Naive thymus-derived CD4-positive, alpha-beta T cell (primary cell): Measurements from ENCODE around the gene STIL. TPM values are rescaled to one million over a fixed set of nuclear protein-coding genes. Genes with fewer than 3 reads are reported as not detected.

Experiments
- ATAC-seq: fragments of 150-1000 bp; cut with Tn5 transposase; 2 replicates; pipeline ENCODE4 v1.10.0; 2021; ENCODE audit warnings: mild to moderate bottlenecking, moderate library complexity
- CTCF ChIA-PET: fragments of 350-600 bp; sonication (Branson Sonifier 250); formaldehyde crosslinking; loops from one replicate; lab custom pipeline; 2021; ENCODE audit warnings: antibody characterized with exemption; lab: Charles Lee
- POLR2A ChIA-PET: fragments of 350-600 bp; sonication (Branson Sonifier 250); formaldehyde crosslinking; loops from one replicate; lab custom pipeline; 2021; ENCODE audit warnings: antibody characterized with exemption, inconsistent platforms; lab: Charles Lee
- DNase-seq, 9 donors: peaks; one replicate each; pipeline versions ENCODE4 v3.0.0 to v3.0.0-alpha.2; 2020 to 2022; ENCODE audit warnings: mixed read lengths in 1 of 9
- H3K27ac ChIP-seq: one replicate; pipeline ENCODE4 v1.7.0; 2013; ENCODE audit warnings: mild to moderate bottlenecking, low read depth, low read length, moderate library complexity
- H3K27me3 ChIP-seq, 2 donors: one replicate each; pipeline ENCODE4 v1.7.0; 2013; ENCODE audit warnings: low read length in 2 of 2, mild to moderate bottlenecking in 2 of 2, moderate library complexity in 2 of 2; ENCODE audit not compliant: control insufficient read depth in 2 of 2, insufficient read depth in 2 of 2
- H3K36me3 ChIP-seq, 3 experiments: 1 replicate in 2 of 3; 2 replicates in 1 of 3; pipeline ENCODE4 v1.7.0; 2013; ENCODE audit warnings: low read length in 3 of 3, mild to moderate bottlenecking in 3 of 3, moderate library complexity in 1 of 3; ENCODE audit not compliant: insufficient read depth in 3 of 3, control insufficient read depth in 2 of 3
- H3K4me1 ChIP-seq, 2 donors: one replicate each; pipeline ENCODE4 v1.7.0; 2013; ENCODE audit warnings: low read length in 2 of 2, mild to moderate bottlenecking in 2 of 2, moderate library complexity in 1 of 2; ENCODE audit not compliant: control insufficient read depth in 2 of 2, insufficient read depth in 2 of 2
- H3K4me3 ChIP-seq: 2 replicates; pipeline ENCODE4 v1.7.0; 2013; ENCODE audit warnings: mild to moderate bottlenecking, low read length
- H3K9me3 ChIP-seq, 3 experiments: 1 replicate in 2 of 3; 2 replicates in 1 of 3; pipeline ENCODE4 v1.7.0; 2013; ENCODE audit warnings: low read length in 3 of 3; ENCODE audit not compliant: control insufficient read depth in 2 of 3
- H3K27ac Mint-ChIP-seq, 9 donors: one replicate each; pipeline ENCODE4 v1.8.0; 2020 to 2022; ENCODE audit warnings: mixed read lengths in 9 of 9, mild to moderate bottlenecking in 8 of 9, moderate library complexity in 5 of 9, inconsistent platforms in 2 of 9
- H3K27me3 Mint-ChIP-seq, 5 donors: one replicate each; pipeline ENCODE4 v1.8.0; 2021 to 2022; ENCODE audit warnings: mixed read lengths in 5 of 5, mild to moderate bottlenecking in 1 of 5
- H3K36me3 Mint-ChIP-seq, 5 donors: one replicate each; pipeline ENCODE4 v1.8.0; 2020 to 2022; ENCODE audit warnings: mixed read lengths in 5 of 5, mild to moderate bottlenecking in 3 of 5, inconsistent platforms in 1 of 5
- H3K4me1 Mint-ChIP-seq, 7 donors: one replicate each; pipeline ENCODE4 v1.8.0; 2020 to 2022; ENCODE audit warnings: mixed read lengths in 7 of 7, mild to moderate bottlenecking in 3 of 7, inconsistent platforms in 1 of 7
- H3K4me3 Mint-ChIP-seq, 10 donors: one replicate each; pipeline ENCODE4 v1.8.0; 2020 to 2022; ENCODE audit warnings: mild to moderate bottlenecking in 10 of 10, mixed read lengths in 10 of 10, moderate library complexity in 6 of 10, inconsistent platforms in 2 of 10
- H3K9me3 Mint-ChIP-seq, 11 donors: one replicate each; pipeline ENCODE4 v1.8.0; 2020 to 2022; ENCODE audit warnings: mixed read lengths in 11 of 11, mild to moderate bottlenecking in 4 of 11, inconsistent platforms in 1 of 11, moderate library complexity in 1 of 11
- intact Hi-C, 2 donors: fragments of 100-400 bp; cut with micrococcal nuclease; formaldehyde crosslinking; loops; one replicate each; pipeline ENCODE4 v1.15.1; 2023
- polyA plus RNA-seq, 2 donors: library from polyadenylated mRNA; unstranded; fragments of 300-500 nt; fragmentation: Illumina TruSeq; gene quantifications; one replicate each; pipeline ENCODE4 v1.2.3, GENCODE V29; 2021
- total RNA-seq, 6 experiments: library from RNA in 5 of 6; stranded (reverse) in 5 of 6; gene quantifications; 1 replicate in 5 of 6; 2 replicates in 1 of 6; pipeline ENCODE4 v1.2.3 and lab custom pipeline; 2021 to 2026

STIL gene
- total and polyA plus RNA-seq, 7 experiments from 2014 or later = 0.47 to 28.5 (median 1.4) TPM

DNA sequence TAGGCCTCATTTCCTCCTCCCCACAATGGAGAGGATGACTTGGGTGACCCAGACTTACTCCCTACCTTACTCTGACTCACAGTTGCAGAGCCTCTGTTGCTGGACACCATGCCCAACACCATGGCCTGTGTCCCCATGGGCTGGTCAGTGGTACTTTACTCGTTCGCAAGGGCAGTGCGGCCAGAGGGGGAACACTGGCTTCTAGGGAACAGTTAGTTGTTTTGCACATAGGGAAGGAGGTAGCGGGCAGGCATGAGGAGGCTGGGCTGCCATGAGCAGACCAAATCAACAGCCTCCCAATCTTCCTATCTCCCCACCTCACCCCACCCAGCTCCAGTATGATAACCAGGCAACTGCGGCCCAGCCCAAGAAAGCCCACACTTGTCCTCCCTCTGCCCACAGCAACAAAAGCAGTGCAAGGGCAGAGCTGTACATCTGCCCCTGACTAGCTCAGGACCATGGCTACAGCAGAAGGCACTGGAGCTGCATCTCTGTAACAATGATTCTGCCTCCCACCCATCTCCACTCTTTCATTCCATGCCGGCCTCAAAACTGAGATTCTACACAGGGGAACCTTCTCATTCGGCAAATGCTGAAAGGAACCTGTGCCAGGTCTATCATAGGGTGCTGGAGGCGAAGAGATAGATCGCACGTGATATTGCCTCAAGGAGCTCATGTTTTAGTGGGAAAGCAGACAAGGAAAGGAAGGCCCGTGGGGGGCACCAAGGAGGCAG lies 100.5 kb downstream of the STIL start:
- no peak overlapping the region for H3K4me3 ChIP-seq
- no peaks in the 10 kb centered on the region for H3K36me3 ChIP-seq
- Mint-ChIP-seq H3K9me3 (no peaks in the 10 kb centered on the region), H3K36me3 (no peaks in the 10 kb centered on the region), H3K4me3 (no peak overlapping the region), H3K27ac (no peak overlapping the region), H3K27me3 (peaks cover 0 to 17% (median 6%) of the 10 kb centered on the region in 5 donors), H3K4me1 (peaks cover 0 to 12% (median 0%) of the 10 kb centered on the region in 7 donors)
- CTCF ChIA-PET = no interaction called here
- no peak for DNase-seq
- ATAC-seq = no peak
- intact Hi-C loops = no loop called here
- H3K27ac ChIP-seq = no peak overlapping the region
- POLR2A ChIA-PET = no interaction called here
- H3K9me3 ChIP-seq = no peaks in the 10 kb centered on the region
- H3K27me3 ChIP-seq = no peaks in the 10 kb centered on the region
- H3K4me1 ChIP-seq = no peaks in the 10 kb centered on the region

DNA sequence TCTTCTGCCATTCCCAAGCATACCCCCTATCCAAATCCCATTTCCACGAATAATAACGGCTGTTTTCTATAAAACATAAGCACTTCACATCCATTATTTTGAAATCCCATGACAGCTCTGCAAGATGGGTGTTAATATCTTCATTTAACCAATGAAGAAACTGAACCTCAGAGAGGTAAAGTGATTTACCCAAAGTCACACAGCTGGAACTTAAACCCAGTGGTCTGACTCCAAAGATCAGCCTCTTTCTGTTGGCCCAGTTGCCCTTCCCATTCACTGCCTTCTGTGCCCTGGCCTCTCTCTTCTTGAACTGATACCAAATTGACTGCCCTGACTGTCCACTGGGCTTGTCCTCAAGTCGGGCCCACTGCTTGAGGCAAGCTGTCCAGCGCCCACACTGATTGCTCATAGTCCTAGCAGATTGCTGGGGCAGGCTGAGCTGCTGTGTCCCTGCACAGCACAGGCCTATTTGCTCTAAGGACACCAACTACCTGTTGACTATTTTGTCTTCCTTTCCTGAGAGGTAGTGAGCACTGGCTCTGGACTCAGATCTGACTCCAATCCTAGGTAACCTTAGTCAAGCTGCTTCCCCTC lies 101.2 kb downstream of the STIL start:
- Mint-ChIP-seq H3K36me3 (no peaks in the 10 kb centered on the region), H3K4me3 (no peak overlapping the region), H3K9me3 (no peaks in the 10 kb centered on the region), H3K4me1 (peaks cover 0 to 12% (median 0%) of the 10 kb centered on the region in 7 donors), H3K27me3 (peaks cover 0 to 21% (median 6%) of the 10 kb centered on the region in 5 donors), H3K27ac (no peak overlapping the region)
- ChIA-PET CTCF (no interaction called here), POLR2A (no interaction called here)
- Histone ChIP-seq H3K4me3 (no peak overlapping the region), H3K27me3 (no peaks in the 10 kb centered on the region), H3K36me3 (no peaks in the 10 kb centered on the region), H3K4me1 (no peaks in the 10 kb centered on the region), H3K9me3 (no peaks in the 10 kb centered on the region), H3K27ac (no peak overlapping the region)
- intact Hi-C loops = no loop called here
- DNase-seq (no peak), ATAC-seq (no peak)

DNA sequence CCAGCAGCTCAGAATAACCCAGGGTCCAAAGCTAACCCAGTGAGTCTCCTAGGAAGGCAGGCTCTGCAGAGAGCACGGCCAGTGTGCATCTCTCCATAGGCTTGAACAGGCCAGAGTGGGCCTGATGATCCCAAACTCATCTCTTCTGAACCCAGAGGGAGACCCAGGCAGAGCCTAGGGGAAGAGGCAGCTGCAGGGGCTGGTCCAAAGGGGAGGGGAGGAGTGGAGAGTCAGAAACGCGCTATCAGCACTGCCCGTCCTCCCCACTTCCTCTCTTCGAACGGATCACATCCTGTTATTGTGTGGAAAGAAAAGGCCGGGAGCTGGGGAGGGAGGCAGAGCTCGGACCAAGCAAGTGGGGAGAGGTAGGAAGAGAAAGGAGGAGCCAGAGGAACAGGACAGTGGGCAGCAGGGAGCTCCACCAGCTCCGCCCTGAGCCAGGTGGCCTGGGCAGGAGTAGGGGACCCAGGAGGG lies 102.1 kb downstream of the STIL start:
- CTCF ChIA-PET = no interaction called here

DNA sequence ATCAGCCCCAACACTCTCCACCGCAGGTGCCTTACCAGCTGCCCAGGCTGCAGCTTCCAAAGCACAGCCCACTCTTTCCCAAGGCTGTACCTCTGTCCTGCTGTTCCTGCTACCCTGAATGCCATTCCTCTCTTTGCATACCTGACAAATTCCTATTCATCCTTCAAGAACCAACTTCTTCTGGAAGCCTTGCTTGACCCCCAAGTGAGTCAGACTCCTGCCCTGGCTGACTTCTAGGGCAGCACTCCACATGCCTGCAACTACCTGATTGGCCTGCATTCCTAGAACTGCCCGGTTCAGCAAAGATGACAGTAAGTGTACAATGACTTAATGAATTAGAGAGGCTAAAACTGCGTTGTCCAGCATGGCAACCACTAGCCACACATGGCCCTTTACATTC lies 103.3 kb downstream of the STIL start:
- H3K4me1 ChIP-seq = no peaks in the 10 kb centered on the region
- no peak overlapping the region for H3K27ac Mint-ChIP-seq
- no peak overlapping the region for H3K27ac ChIP-seq
- H3K36me3 Mint-ChIP-seq = no peaks in the 10 kb centered on the region
- no peak for ATAC-seq
- H3K4me1 Mint-ChIP-seq = peaks cover 0 to 12% (median 0%) of the 10 kb centered on the region in 7 donors
- intact Hi-C loops = no loop called here
- no peak for DNase-seq
- H3K9me3 ChIP-seq = no peaks in the 10 kb centered on the region
- H3K27me3 ChIP-seq = no peaks in the 10 kb centered on the region
- POLR2A ChIA-PET = interaction anchor here (0.6 kb wide), 1 partner anchor 22 kb away, joined by 3 read pairs; no protein-coding TSS in a partner anchor
- H3K36me3 ChIP-seq = no peaks in the 10 kb centered on the region
- no peak overlapping the region for H3K4me3 Mint-ChIP-seq
- no peak overlapping the region for H3K4me3 ChIP-seq
- CTCF ChIA-PET = no interaction called here
- peaks cover 0 to 2% (median 0%) of the 10 kb centered on the region in 11 donors for H3K9me3 Mint-ChIP-seq
- H3K27me3 Mint-ChIP-seq = peaks cover 0 to 32% (median 17%) of the 10 kb centered on the region in 5 donors

More for the DNA sequence above, 102.1 kb downstream of the STIL start:
- Histone ChIP-seq H3K27me3 (no peaks in the 10 kb centered on the region), H3K27ac (no peak overlapping the region), H3K4me3 (no peak overlapping the region), H3K9me3 (no peaks in the 10 kb centered on the region), H3K36me3 (no peaks in the 10 kb centered on the region), H3K4me1 (no peaks in the 10 kb centered on the region)
- Mint-ChIP-seq H3K27me3 (peaks cover 0 to 23% (median 6%) of the 10 kb centered on the region in 5 donors), H3K27ac (no peak overlapping the region), H3K36me3 (no peaks in the 10 kb centered on the region), H3K4me1 (peaks cover 0 to 12% (median 0%) of the 10 kb centered on the region in 7 donors), H3K9me3 (no peaks in the 10 kb centered on the region), H3K4me3 (peak overlapping the region in 1 of 10 donors; percentile 11)
- POLR2A ChIA-PET = no interaction called here
- intact Hi-C loops = no loop called here
- ATAC-seq (peak; percentile 44), DNase-seq (no peak)

DNA sequence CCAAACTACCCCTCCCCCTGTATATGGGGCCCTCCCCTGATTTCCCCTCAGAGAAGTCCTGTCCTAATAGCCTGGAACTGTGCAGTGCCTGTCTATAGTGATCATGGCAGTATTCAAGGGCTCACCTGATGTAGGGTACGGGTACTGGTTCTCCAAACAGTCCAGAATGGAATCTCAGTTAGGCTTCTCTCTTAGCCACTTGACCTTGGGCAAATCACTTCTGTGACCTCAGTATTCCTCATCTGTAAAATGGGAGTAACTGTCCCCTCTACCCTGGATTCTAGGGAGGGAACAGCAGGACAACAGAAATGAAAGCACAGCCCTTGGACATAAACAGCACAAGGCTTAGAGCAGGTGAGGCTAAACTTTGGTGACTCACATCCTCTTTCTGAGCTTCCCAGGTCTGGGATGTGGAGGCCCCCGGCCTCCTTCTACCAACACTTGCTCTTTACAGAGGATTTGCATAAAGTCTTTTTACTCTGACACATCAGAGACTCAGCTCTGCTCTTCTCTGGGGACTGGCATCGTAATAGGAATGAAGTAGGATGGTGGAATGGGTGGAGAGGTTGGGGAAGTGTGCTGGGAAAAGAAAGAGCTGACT lies 104.1 kb downstream of the STIL start:
- peaks cover 0 to 36% (median 21%) of the 10 kb centered on the region in 5 donors for H3K27me3 Mint-ChIP-seq
- H3K27ac Mint-ChIP-seq = no peak overlapping the region

DNA sequence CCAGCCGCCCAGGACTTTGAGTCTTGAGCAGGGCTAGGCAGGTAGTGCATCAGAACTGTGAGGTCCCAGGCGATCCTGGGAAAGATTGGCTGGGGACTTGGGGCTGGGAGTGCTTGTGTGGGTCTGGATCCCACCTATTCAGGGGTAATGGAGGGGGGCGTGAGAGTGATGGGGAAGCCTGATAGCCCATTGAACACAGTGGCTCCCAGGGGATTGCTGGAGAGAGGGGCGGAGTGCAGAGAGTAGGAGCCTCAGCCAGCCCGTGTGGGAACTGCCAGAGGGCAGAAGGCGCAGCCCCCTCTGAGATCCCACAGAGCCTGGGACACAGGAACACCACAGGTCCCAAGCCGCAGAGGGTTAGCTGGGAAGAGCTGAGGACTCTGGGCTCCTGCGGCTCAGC lies 104.9 kb downstream of the STIL start:
- Mint-ChIP-seq H3K4me3 (no peak overlapping the region), H3K9me3 (peaks cover 0 to 2% (median 0%) of the 10 kb centered on the region in 11 donors), H3K36me3 (no peaks in the 10 kb centered on the region), H3K4me1 (peaks cover 0 to 12% (median 0%) of the 10 kb centered on the region in 7 donors), H3K27me3 (peaks cover 6 to 43% (median 27%) of the 10 kb centered on the region in 5 donors), H3K27ac (no peak overlapping the region)
- no peak overlapping the region for H3K27ac ChIP-seq
- CTCF ChIA-PET = no interaction called here
- intact Hi-C loops = no loop called here
- ATAC-seq (no peak), DNase-seq (no peak)
- H3K27me3 ChIP-seq = no peaks in the 10 kb centered on the region
- no peaks in the 10 kb centered on the region for H3K9me3 ChIP-seq
- H3K4me3 ChIP-seq = no peak overlapping the region
- H3K36me3 ChIP-seq = no peaks in the 10 kb centered on the region
- POLR2A ChIA-PET = no interaction called here
- H3K4me1 ChIP-seq = no peaks in the 10 kb centered on the region

More for the DNA sequence above, 104.1 kb downstream of the STIL start:
- intact Hi-C loops = no loop called here
- Histone ChIP-seq H3K9me3 (no peaks in the 10 kb centered on the region), H3K4me3 (no peak overlapping the region), H3K36me3 (no peaks in the 10 kb centered on the region), H3K27ac (no peak overlapping the region), H3K27me3 (no peaks in the 10 kb centered on the region), H3K4me1 (no peaks in the 10 kb centered on the region)
- H3K36me3 Mint-ChIP-seq = no peaks in the 10 kb centered on the region
- DNase-seq (no peak), ATAC-seq (no peak)
- ChIA-PET CTCF (no interaction called here), POLR2A (interaction anchor here (0.6 kb wide), 1 partner anchor 23 kb away, joined by 3 read pairs; no protein-coding TSS in a partner anchor)
- H3K9me3 Mint-ChIP-seq = peaks cover 0 to 2% (median 0%) of the 10 kb centered on the region in 11 donors
- peaks cover 0 to 12% (median 0%) of the 10 kb centered on the region in 7 donors for H3K4me1 Mint-ChIP-seq
- H3K4me3 Mint-ChIP-seq = no peak overlapping the region
